ENCODE measurements around the gene FGF18.

GRCh38 chr5:171419688-171420430 is 412 bp downstream of the FGF18 start:
- TF ChIP-seq RAD21 (IDR thresholded peaks at IDR 0.05; ENCODE audit: insufficient read depth, low read depth, low read length) (no peak), CTCF (IDR thresholded peaks at IDR 0.05 in 2 of 3, conservative IDR thresholded peaks at IDR 0.05 in 1 of 3; ENCODE audit: control insufficient read depth in 2 of 3, extremely low read depth in 1 of 3, insufficient read depth in 1 of 3, low read depth in 3 of 3, low read length in 3 of 3) (no peak), MXI1 (IDR thresholded peaks at IDR 0.05; ENCODE audit: low read depth, low read length) (no peak)
